DOHH2 (cell line): ENCODE measurements around the gene CELSR3.
A peak's percentile ranks its signal among the peaks of the same experiment; 100 is the strongest.

Source experiments
- H3F3A ChIP-seq: fragments of 200-600 bp; sonication (generic), shearing (Covaris generic); 2 replicates; pipeline ENCODE4 v1.6.0; 2016; ENCODE audit warnings: antibody characterized with exemption, mild to moderate bottlenecking; ENCODE audit not compliant: control insufficient read depth, insufficient read depth
- H3K27ac ChIP-seq: fragments of 200-600 bp; sonication (generic); 2 replicates; pipeline ENCODE4 v1.5.1; 2014; ENCODE audit warnings: low read depth, mild to moderate bottlenecking, low read length, moderate library complexity
- H3K27me3 ChIP-seq: fragments of 200-600 bp; sonication (generic); 2 replicates; pipeline ENCODE4 v1.6.1; 2014; ENCODE audit warnings: mild to moderate bottlenecking, low read length, mixed read lengths; ENCODE audit not compliant: control insufficient read depth
- H3K36me3 ChIP-seq: fragments of 200-600 bp; sonication (generic); 2 replicates; pipeline ENCODE4 v1.6.1; 2014; ENCODE audit warnings: mild to moderate bottlenecking, low read length, moderate library complexity, mixed read lengths; ENCODE audit not compliant: control insufficient read depth
- H3K4me1 ChIP-seq: fragments of 200-600 bp; sonication (generic); 2 replicates; pipeline ENCODE4 v1.6.1; 2014; ENCODE audit warnings: mild to moderate bottlenecking, low read length, mixed read lengths; ENCODE audit not compliant: control insufficient read depth
- H3K4me2 ChIP-seq: fragments of 200-600 bp; sonication (generic); 2 replicates; pipeline ENCODE4 v1.6.0; 2014; ENCODE audit warnings: mild to moderate bottlenecking, low read length, moderate library complexity
- H3K4me3 ChIP-seq: fragments of 200-600 bp; sonication (generic); 2 replicates; pipeline ENCODE4 v1.5.1; 2014; ENCODE audit warnings: mild to moderate bottlenecking, low read length, mixed read lengths
- H3K79me2 ChIP-seq: fragments of 200-600 bp; sonication (generic); 2 replicates; pipeline ENCODE4 v1.6.1; 2014; ENCODE audit warnings: mild to moderate bottlenecking, low read length, mixed read lengths; ENCODE audit not compliant: control insufficient read depth
- H3K9me2 ChIP-seq: fragments of 200-600 bp; sonication (generic); replicated peaks from 2 replicates; pipeline ENCODE4 v1.6.1; 2014; ENCODE audit warnings: mild to moderate bottlenecking, low read length, mixed read lengths; ENCODE audit not compliant: control insufficient read depth
- H3K9me3 ChIP-seq: fragments of 200-600 bp; sonication (generic); 2 replicates; pipeline ENCODE4 v1.6.1; 2014; ENCODE audit warnings: antibody characterized with exemption, low read length, mixed read lengths; ENCODE audit not compliant: control insufficient read depth, insufficient read depth
- H4K20me1 ChIP-seq: fragments of 200-600 bp; sonication (generic); 2 replicates; pipeline ENCODE4 v1.6.0; 2014; ENCODE audit warnings: low read depth, mild to moderate bottlenecking, antibody characterized with exemption, low read length, moderate library complexity; ENCODE audit not compliant: control insufficient read depth, insufficient read depth
- EZH2phosphoT487 ChIP-seq: fragments of 200-600 bp; sonication (generic); IDR thresholded peaks from 2 replicates; pipeline ENCODE4 v1.6.1; 2017; ENCODE audit warnings: borderline replicate concordance, mild to moderate bottlenecking, antibody characterized with exemption, low read length, moderate library complexity, mixed read lengths
- TF ChIP-seq, protein P1 (sequence below): fragments of 200-600 bp; sonication (generic); IDR thresholded peaks from one replicate; pipeline ENCODE4 v1.5.1; 2014; ENCODE audit warnings: antibody characterized with exemption, mild to moderate bottlenecking, low read depth, low read length; ENCODE audit not compliant: poor library complexity, severe bottlenecking

The CELSR3 gene

DNA sequence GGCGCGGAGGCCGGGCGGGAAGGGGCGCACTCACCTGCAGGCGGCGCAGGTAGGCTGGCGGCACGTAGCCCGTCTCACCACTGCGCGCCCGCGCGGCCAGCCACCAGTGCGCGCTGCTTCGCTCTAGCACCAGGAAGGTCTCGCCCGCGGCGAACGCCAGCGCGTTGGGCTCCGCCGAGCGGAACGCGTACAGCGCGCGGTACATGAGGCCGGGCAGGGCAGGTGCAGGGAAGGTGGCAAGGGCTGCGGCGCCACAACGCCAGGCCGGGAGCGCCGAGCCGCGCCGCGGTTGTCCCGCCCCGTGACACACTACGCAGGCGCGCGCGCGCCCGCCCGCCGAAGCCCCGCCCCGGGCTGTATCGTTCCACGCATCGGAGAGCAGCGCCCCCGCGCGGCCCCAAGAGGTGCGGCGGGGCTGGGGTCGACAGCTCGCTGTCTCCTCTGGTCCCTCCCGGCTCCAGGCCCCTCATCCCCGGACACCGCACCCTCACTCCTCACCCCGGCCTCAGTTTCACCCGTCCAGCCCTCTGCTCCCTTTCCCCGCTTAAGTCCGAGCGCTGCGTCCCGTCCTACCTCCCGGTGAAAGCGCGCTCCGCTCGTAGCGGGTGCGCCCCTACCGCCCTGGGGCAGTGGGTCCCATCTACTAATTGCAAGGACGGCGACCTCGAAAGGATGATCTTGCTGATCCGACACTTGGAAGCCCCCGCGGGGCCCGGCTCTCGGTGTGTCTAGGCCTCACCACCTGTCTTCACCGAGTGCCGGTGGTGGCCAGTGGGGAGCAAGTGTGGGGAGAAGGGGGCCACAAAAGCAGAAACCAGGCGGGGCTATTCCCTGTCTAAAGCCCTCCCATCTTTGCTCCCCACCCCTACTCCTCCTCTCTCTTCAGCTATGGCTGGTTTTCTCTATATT is 23.2 kb upstream of the CELSR3 start, which contains the start of gene NCKIPSD:
TSS of gene NCKIPSD (minus strand) at position 313 of the 909 bp plus-strand sequence. CDS start at position 205, 108 bp downstream.
- H3K9me2 ChIP-seq = no peaks in the 10 kb centered on the region
- H3K4me1 ChIP-seq = peaks cover 42% of the 10 kb centered on the region
- H3K79me2 ChIP-seq = peaks cover 23% of the 10 kb centered on the region
- H3K36me3 ChIP-seq = peaks cover 61% of the 10 kb centered on the region
- H3F3A ChIP-seq = peaks cover 9% of the 10 kb centered on the region
- no peaks in the 10 kb centered on the region for H4K20me1 ChIP-seq
- no peaks in the 10 kb centered on the region for H3K27me3 ChIP-seq
- H3K9me3 ChIP-seq = no peaks in the 10 kb centered on the region
- H3K4me3 ChIP-seq = peak within 1 kb of the TSS; percentile 97
- H3K4me2 ChIP-seq = peak within 1 kb of the TSS; percentile 90
- peak within 1 kb of the TSS; percentile 72 for H3K27ac ChIP-seq
- no peak for TF ChIP-seq EZH2phosphoT487
- TF ChIP-seq, protein P1, sequence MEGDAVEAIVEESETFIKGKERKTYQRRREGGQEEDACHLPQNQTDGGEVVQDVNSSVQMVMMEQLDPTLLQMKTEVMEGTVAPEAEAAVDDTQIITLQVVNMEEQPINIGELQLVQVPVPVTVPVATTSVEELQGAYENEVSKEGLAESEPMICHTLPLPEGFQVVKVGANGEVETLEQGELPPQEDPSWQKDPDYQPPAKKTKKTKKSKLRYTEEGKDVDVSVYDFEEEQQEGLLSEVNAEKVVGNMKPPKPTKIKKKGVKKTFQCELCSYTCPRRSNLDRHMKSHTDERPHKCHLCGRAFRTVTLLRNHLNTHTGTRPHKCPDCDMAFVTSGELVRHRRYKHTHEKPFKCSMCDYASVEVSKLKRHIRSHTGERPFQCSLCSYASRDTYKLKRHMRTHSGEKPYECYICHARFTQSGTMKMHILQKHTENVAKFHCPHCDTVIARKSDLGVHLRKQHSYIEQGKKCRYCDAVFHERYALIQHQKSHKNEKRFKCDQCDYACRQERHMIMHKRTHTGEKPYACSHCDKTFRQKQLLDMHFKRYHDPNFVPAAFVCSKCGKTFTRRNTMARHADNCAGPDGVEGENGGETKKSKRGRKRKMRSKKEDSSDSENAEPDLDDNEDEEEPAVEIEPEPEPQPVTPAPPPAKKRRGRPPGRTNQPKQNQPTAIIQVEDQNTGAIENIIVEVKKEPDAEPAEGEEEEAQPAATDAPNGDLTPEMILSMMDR = peak; percentile 75

DNA sequence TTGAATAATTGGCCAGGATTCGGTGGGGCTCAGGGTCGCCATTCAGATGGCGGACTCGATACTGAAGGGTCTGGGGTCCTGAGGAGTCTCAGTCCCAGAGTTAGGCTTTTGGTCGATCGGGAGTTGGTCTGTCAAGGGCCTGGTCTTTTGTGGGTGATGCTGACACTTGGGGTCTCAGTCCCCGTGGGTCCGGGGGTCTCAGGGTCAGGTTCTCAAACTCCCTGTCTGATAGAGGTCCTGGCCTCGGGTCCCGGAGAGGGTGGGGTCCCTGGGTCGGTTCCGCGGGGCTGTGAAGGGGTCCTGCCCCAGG is 22.6 kb upstream of the CELSR3 start:
- Histone ChIP-seq H3K9me2 (no peaks in the 10 kb centered on the region), H3K4me3 (peak overlapping the region; percentile 97), H4K20me1 (no peaks in the 10 kb centered on the region), H3K36me3 (peaks cover 63% of the 10 kb centered on the region), H3K79me2 (peaks cover 23% of the 10 kb centered on the region), H3K27ac (peak overlapping the region; percentile 72), H3K9me3 (no peaks in the 10 kb centered on the region), H3F3A (peaks cover 9% of the 10 kb centered on the region), H3K4me2 (peak overlapping the region; percentile 90), H3K4me1 (peaks cover 48% of the 10 kb centered on the region), H3K27me3 (no peaks in the 10 kb centered on the region)
- TF ChIP-seq, protein P1 = no peak
- no peak for TF ChIP-seq EZH2phosphoT487

DNA sequence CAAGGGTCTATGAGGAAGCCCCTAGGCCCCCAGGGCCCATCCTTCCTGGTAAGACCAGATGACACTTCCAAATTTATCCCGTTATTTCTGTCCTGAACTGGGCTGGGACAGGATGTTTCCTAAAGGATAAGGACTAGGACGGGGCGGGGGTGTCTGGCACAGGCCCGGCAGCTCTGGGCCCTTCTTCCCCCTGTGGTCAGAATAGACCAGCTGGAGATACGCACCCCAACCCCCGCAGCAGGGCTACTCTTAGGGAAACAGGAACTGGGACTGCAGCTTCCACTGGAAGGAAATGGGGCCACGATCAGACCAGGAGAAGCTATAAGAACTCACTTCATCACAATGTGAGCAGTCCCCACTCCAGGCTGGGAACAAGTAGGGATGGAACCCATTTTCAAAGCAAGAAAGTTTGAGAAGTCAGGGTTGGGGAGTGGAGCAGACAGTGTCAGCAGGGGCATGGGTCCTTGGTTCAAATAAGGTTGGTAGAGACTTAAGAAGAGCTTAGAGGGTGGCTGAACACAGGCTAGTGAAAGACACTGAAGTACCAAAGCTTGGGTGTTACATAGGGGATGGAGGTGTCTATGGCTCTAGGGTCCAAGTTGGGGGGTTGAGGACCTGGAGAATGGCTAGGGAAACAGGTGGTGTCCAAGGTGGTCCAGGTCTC is 21.9 kb upstream of the CELSR3 start:
- peak overlapping the region; percentile 90 for H3K4me2 ChIP-seq
- no peaks in the 10 kb centered on the region for H3K27me3 ChIP-seq
- H3K79me2 ChIP-seq = peaks cover 23% of the 10 kb centered on the region
- H3K36me3 ChIP-seq = peaks cover 63% of the 10 kb centered on the region
- H3K4me1 ChIP-seq = peaks cover 54% of the 10 kb centered on the region
- TF ChIP-seq, protein P1 = no peak
- TF ChIP-seq EZH2phosphoT487 = no peak
- peak overlapping the region; percentile 25; the same call in 1 of the 2 replicates for H3K27ac ChIP-seq
- no peaks in the 10 kb centered on the region for H3K9me3 ChIP-seq
- no peaks in the 10 kb centered on the region for H4K20me1 ChIP-seq
- H3F3A ChIP-seq = peaks cover 9% of the 10 kb centered on the region
- no peaks in the 10 kb centered on the region for H3K9me2 ChIP-seq
- peak overlapping the region; percentile 97 for H3K4me3 ChIP-seq
